ENCODE results near the gene ANKRD42.

GRCh38 chr11:83280256-83280655 is 86.7 kb downstream of the ANKRD42 start:
- TF ChIP-seq, protein P1, sequence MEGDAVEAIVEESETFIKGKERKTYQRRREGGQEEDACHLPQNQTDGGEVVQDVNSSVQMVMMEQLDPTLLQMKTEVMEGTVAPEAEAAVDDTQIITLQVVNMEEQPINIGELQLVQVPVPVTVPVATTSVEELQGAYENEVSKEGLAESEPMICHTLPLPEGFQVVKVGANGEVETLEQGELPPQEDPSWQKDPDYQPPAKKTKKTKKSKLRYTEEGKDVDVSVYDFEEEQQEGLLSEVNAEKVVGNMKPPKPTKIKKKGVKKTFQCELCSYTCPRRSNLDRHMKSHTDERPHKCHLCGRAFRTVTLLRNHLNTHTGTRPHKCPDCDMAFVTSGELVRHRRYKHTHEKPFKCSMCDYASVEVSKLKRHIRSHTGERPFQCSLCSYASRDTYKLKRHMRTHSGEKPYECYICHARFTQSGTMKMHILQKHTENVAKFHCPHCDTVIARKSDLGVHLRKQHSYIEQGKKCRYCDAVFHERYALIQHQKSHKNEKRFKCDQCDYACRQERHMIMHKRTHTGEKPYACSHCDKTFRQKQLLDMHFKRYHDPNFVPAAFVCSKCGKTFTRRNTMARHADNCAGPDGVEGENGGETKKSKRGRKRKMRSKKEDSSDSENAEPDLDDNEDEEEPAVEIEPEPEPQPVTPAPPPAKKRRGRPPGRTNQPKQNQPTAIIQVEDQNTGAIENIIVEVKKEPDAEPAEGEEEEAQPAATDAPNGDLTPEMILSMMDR (conservative IDR thresholded peaks at IDR 0.05; ENCODE audit: low read depth, low read length), result no peak
- TF ChIP-seq EZH2 (IDR thresholded peaks at IDR 0.05; ENCODE audit: borderline replicate concordance, low read depth, low read length, poor library complexity, severe bottlenecking), result no peak

Data from A673 (cell line).